ENCODE data around the gene CDHR1.
"Not testable (repeated sequence)": the region's sequence is repeated elsewhere in the genome, so short reads cannot be mapped to it uniquely, and the experiment has no call there.

CDHR1 gene

DNA sequence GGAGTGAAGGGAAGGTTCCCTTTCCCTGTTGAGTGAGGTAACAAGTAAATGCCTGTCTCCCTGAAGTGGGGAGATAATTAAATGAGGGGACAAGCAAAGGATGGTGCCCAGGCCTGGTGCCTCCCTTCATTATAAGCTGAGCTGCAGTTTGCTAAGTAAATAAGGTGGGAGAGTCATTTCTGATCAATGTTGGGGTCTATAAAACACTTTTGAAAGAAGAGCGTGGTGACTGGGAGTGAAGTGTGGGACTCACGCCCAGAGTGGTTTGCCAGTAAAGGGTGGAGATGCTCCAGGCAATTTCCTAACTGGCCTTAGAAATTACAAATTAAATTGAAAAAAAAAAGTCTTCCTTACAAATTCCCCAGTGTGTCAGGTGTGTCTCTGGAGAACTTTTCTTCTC is 30.3 kb upstream of the CDHR1 start:
- H3K4me3 ChIP-seq (ENCODE audit: insufficient read depth, low read length, poor library complexity, severe bottlenecking): no peak overlapping the region
- TF ChIP-seq EZH2phosphoT487 (conservative IDR thresholded peaks at IDR 0.05; ENCODE audit: low read length) (no peak), CTCF (IDR thresholded peaks at IDR 0.05; ENCODE audit: insufficient read depth, low read length, poor library complexity, severe bottlenecking) (no peak)

GRCh38 chr10:84164442-84164841 is 29.9 kb upstream of the CDHR1 start:
- Histone ChIP-seq H3K9me3 (ENCODE audit: insufficient read depth, low read length) (no peaks in the 10 kb centered on the region), H3K36me3 (ENCODE audit: low read length) (no peaks in the 10 kb centered on the region), H3K79me2 (ENCODE audit: insufficient read depth, low read length) (no peaks in the 10 kb centered on the region), H3F3A (ENCODE audit: insufficient read depth) (no peaks in the 10 kb centered on the region), H3K9ac (ENCODE audit: low read length) (no peak overlapping the region), H3K4me2 (ENCODE audit: low read depth, low read length, poor library complexity, severe bottlenecking) (no peak overlapping the region), H3K27ac (ENCODE audit: low read depth, low read length) (no peak overlapping the region), H3K27me3 (ENCODE audit: low read length) (no peaks in the 10 kb centered on the region), H4K20me1 (ENCODE audit: low read depth, low read length) (no peaks in the 10 kb centered on the region), H3K9me2 (replicated peaks; ENCODE audit: insufficient read depth, low read length) (no peaks in the 10 kb centered on the region), H2AFZ (ENCODE audit: low read depth, low read length, severe bottlenecking) (no peak overlapping the region), H3K4me3 (ENCODE audit: insufficient read depth, low read length, poor library complexity, severe bottlenecking) (no peak overlapping the region)
- no peak for TF ChIP-seq EZH2phosphoT487 (conservative IDR thresholded peaks at IDR 0.05; ENCODE audit: low read length)
- no peak for TF ChIP-seq CTCF (IDR thresholded peaks at IDR 0.05; ENCODE audit: insufficient read depth, low read length, poor library complexity, severe bottlenecking)

More for the DNA sequence above, 30.3 kb upstream of the CDHR1 start:
- Histone ChIP-seq H3K9me2 (replicated peaks; ENCODE audit: insufficient read depth, low read length) (no peaks in the 10 kb centered on the region), H3K9me3 (ENCODE audit: insufficient read depth, low read length) (no peaks in the 10 kb centered on the region), H4K20me1 (ENCODE audit: low read depth, low read length) (no peaks in the 10 kb centered on the region), H3K27ac (ENCODE audit: low read depth, low read length) (no peak overlapping the region), H3K9ac (ENCODE audit: low read length) (no peak overlapping the region), H3K4me2 (ENCODE audit: low read depth, low read length, poor library complexity, severe bottlenecking) (no peak overlapping the region), H3F3A (ENCODE audit: insufficient read depth) (no peaks in the 10 kb centered on the region), H3K27me3 (ENCODE audit: low read length) (no peaks in the 10 kb centered on the region), H3K79me2 (ENCODE audit: insufficient read depth, low read length) (no peaks in the 10 kb centered on the region), H3K36me3 (ENCODE audit: low read length) (no peaks in the 10 kb centered on the region), H2AFZ (ENCODE audit: low read depth, low read length, severe bottlenecking) (no peak overlapping the region)

DNA sequence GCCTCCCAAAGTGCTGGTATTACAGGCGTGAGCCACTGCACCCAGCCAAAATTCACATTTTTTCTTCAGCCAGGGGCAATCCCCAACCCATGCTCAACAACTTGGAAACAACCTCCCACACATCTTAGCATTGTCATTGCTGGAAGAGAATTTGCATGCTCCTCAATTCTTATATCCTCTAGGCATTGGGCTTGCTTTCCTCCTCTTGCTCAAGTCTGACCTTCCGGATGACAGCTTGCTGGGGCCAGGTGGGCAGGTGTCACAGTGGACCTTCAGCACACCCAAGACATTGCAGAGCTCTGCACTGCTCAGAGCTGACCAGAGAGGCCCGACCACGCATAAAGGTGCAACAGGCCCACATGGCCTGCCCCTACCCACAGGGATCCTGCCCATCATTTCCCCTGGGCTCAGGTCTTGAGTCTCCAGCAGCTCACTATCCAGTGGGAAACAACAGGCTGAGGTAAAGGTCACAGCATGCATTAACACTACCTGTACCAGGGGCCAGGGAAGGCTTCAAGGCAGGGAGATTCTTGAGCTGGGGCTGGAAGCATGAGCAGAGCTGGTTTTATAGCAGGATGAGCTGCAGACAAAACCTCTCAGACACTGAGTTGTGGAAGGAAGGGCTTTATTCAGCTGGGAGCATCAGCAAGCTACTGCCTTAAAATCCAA is 27.6 kb upstream of the CDHR1 start:
- Histone ChIP-seq H3K79me2 (ENCODE audit: insufficient read depth, low read length) (no peaks in the 10 kb centered on the region), H3K4me3 (ENCODE audit: insufficient read depth, low read length, poor library complexity, severe bottlenecking) (no peak overlapping the region), H3K27ac (ENCODE audit: low read depth, low read length) (no peak overlapping the region), H3F3A (ENCODE audit: insufficient read depth) (no peaks in the 10 kb centered on the region), H3K9me2 (replicated peaks; ENCODE audit: insufficient read depth, low read length) (no peaks in the 10 kb centered on the region), H3K9me3 (ENCODE audit: insufficient read depth, low read length) (no peaks in the 10 kb centered on the region), H3K27me3 (ENCODE audit: low read length) (no peaks in the 10 kb centered on the region), H4K20me1 (ENCODE audit: low read depth, low read length) (no peaks in the 10 kb centered on the region), H3K9ac (ENCODE audit: low read length) (no peak overlapping the region), H2AFZ (ENCODE audit: low read depth, low read length, severe bottlenecking) (no peak overlapping the region), H3K4me2 (ENCODE audit: low read depth, low read length, poor library complexity, severe bottlenecking) (no peak overlapping the region), H3K36me3 (ENCODE audit: low read length) (no peaks in the 10 kb centered on the region)
- TF ChIP-seq EZH2phosphoT487 (conservative IDR thresholded peaks at IDR 0.05; ENCODE audit: low read length): no peak
- TF ChIP-seq CTCF (IDR thresholded peaks at IDR 0.05; ENCODE audit: insufficient read depth, low read length, poor library complexity, severe bottlenecking): no peak

GRCh38 chr10:84167289-84167653 is 27.1 kb upstream of the CDHR1 start:
- H3K79me2 ChIP-seq (ENCODE audit: insufficient read depth, low read length); H3K4me3 ChIP-seq (ENCODE audit: insufficient read depth, low read length, poor library complexity, severe bottlenecking); H3K27me3 ChIP-seq (ENCODE audit: low read length): not testable (repeated sequence)

DNA sequence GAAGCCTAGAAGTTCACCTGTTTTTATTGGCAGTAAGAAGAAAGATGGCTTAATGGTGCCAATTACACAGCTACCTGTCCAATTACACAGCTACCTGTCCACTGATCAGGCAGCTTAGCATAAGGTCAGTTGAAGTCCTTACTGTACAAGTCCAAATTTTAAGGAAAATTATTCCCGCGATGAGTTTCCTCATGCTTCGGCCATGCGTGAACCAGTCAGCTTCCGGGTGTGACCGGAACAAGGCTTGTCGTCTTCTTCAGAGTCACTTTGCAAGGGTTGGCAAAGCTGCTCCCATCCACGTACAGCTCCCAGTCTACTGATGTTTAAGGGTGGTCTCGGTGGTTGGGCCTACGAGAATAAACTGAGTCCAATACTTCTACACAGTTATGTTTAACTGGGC is 26.0 kb upstream of the CDHR1 start:
- H3K27ac ChIP-seq (ENCODE audit: low read depth, low read length); H3K79me2 ChIP-seq (ENCODE audit: insufficient read depth, low read length); H3K9ac ChIP-seq (ENCODE audit: low read length); H4K20me1 ChIP-seq (ENCODE audit: low read depth, low read length); H3K9me2 ChIP-seq (replicated peaks; ENCODE audit: insufficient read depth, low read length); H3K9me3 ChIP-seq (ENCODE audit: insufficient read depth, low read length); H2AFZ ChIP-seq (ENCODE audit: low read depth, low read length, severe bottlenecking); H3K4me3 ChIP-seq (ENCODE audit: insufficient read depth, low read length, poor library complexity, severe bottlenecking); H3K27me3 ChIP-seq (ENCODE audit: low read length); H3F3A ChIP-seq (ENCODE audit: insufficient read depth); H3K36me3 ChIP-seq (ENCODE audit: low read length); H3K4me2 ChIP-seq (ENCODE audit: low read depth, low read length, poor library complexity, severe bottlenecking): not testable (repeated sequence)

More at GRCh38 chr10:84167289-84167653, 27.1 kb upstream of the CDHR1 start:
- H3K4me2 ChIP-seq (ENCODE audit: low read depth, low read length, poor library complexity, severe bottlenecking); H4K20me1 ChIP-seq (ENCODE audit: low read depth, low read length); H3K9me2 ChIP-seq (replicated peaks; ENCODE audit: insufficient read depth, low read length); H3K9me3 ChIP-seq (ENCODE audit: insufficient read depth, low read length); H3K9ac ChIP-seq (ENCODE audit: low read length); H3F3A ChIP-seq (ENCODE audit: insufficient read depth); H3K36me3 ChIP-seq (ENCODE audit: low read length); H3K27ac ChIP-seq (ENCODE audit: low read depth, low read length); H2AFZ ChIP-seq (ENCODE audit: low read depth, low read length, severe bottlenecking): not testable (repeated sequence)

- not testable (repeated sequence) for H3K27me3 ChIP-seq (ENCODE audit: low read length); H4K20me1 ChIP-seq (ENCODE audit: low read depth, low read length); H3K27ac ChIP-seq (ENCODE audit: low read depth, low read length); H3K36me3 ChIP-seq (ENCODE audit: low read length); H3K4me2 ChIP-seq (ENCODE audit: low read depth, low read length, poor library complexity, severe bottlenecking); H3F3A ChIP-seq (ENCODE audit: insufficient read depth); H3K9me3 ChIP-seq (ENCODE audit: insufficient read depth, low read length); H3K9me2 ChIP-seq (replicated peaks; ENCODE audit: insufficient read depth, low read length); H2AFZ ChIP-seq (ENCODE audit: low read depth, low read length, severe bottlenecking); H3K9ac ChIP-seq (ENCODE audit: low read length); H3K79me2 ChIP-seq (ENCODE audit: insufficient read depth, low read length); H3K4me3 ChIP-seq (ENCODE audit: insufficient read depth, low read length, poor library complexity, severe bottlenecking)
Observed at GRCh38 chr10:84171237-84171636, 23.1 kb upstream of the CDHR1 start.

Data from SU-DHL-6 (cell line).